Loucy (cell line): ENCODE measurements around the gene EEF1G.

ENCODE experiments used
- EZH2phosphoT487 ChIP-seq: fragments of 200-600 bp; IDR thresholded peaks from 2 replicates; pipeline ENCODE4 v1.6.1; 2018; ENCODE audit warnings: antibody characterized with exemption, mild to moderate bottlenecking, moderate library complexity, borderline replicate concordance
- TF ChIP-seq, protein P1 (sequence below): fragments of 200-600 bp; sonication (generic); conservative IDR thresholded peaks from 2 replicates; pipeline ENCODE4 v1.5.1; 2014; ENCODE audit warnings: mild to moderate bottlenecking, antibody characterized with exemption, low read length

DNA sequence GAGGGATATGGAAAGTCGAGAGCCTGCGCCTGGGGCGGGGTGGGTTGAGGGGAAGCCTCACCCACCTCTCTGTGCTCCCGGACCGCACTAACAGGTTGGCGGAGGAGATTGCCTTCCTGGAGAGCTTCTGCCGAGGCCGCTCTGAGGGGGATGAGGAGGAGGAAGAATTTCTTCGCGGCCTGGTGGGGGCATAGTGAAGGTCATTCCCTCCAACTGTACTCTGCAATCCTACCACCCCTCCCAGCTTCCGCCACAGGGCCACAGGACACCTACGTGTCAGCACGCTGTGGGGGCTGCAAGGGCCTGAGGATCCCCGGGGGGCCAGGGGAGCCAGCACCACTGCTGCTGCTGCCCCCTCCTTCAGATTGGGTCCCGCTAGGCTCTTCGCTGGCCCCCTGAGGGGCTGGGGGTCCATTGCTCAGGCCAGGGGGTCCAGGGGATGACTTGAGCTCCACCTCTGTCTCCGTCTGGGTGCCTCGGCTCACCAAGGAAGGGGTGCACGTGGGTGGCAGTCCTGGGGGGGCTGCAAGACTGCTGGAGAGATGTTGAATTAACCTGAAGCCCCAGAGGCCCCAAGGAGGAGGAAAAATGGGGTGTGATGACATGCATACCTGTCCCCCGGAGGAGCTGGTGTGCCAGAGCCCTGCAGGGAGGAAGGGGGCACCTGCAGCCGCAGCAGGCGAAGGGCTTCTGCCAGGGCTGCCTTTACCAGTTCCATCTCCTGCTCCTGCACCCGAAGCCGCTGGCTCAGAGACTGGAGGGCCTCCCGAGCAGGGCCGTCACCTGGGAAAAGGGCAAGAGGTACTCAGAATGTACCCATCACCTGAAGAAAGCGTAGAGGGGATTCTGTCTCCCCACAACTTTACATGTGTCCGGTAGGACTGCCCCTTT, 37.4 kb upstream of the EEF1G start:
- TF ChIP-seq, protein P1, sequence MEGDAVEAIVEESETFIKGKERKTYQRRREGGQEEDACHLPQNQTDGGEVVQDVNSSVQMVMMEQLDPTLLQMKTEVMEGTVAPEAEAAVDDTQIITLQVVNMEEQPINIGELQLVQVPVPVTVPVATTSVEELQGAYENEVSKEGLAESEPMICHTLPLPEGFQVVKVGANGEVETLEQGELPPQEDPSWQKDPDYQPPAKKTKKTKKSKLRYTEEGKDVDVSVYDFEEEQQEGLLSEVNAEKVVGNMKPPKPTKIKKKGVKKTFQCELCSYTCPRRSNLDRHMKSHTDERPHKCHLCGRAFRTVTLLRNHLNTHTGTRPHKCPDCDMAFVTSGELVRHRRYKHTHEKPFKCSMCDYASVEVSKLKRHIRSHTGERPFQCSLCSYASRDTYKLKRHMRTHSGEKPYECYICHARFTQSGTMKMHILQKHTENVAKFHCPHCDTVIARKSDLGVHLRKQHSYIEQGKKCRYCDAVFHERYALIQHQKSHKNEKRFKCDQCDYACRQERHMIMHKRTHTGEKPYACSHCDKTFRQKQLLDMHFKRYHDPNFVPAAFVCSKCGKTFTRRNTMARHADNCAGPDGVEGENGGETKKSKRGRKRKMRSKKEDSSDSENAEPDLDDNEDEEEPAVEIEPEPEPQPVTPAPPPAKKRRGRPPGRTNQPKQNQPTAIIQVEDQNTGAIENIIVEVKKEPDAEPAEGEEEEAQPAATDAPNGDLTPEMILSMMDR = no peak
- TF ChIP-seq EZH2phosphoT487 = no peak
